ENCODE measurements around the gene PTPRCAP. TPM values are rescaled to one million over a fixed set of nuclear protein-coding genes. Genes with fewer than 3 reads are reported as not detected.
"Not testable (repeated sequence)": the region's sequence is repeated elsewhere in the genome, so short reads cannot be mapped to it uniquely, and the experiment has no call there.

Gene PTPRCAP
- total RNA-seq, 4 donors from 2014 or later, result 3.5 to 6.4 (median 4.2) TPM

- peak overlapping the region in 3 of 4 donors; percentile 88 to 90 (median 88) for H3K27ac ChIP-seq
- no peaks in the 10 kb centered on the region for H3K9me3 ChIP-seq
- peaks cover 0 to 4% of the 10 kb centered on the region in 2 donors for H3K36me3 ChIP-seq
- WGBS, 2 donors (ENCODE audit: low coverage in 1 of 2), result 10% methylated on average over 2 of the region's 5 CpGs; no CpG with 5 or more reads in 1 of the 2 donors
- TF ChIP-seq CTCF (IDR thresholded peaks at IDR 0.05) (no peak), EP300 (IDR thresholded peaks at IDR 0.05) (no peak), POLR2AphosphoS5 (IDR thresholded peaks at IDR 0.05) (no peak), POLR2A (IDR thresholded peaks at IDR 0.05) (no peak)
- ATAC-seq, result no peak
- peaks cover 0 to 60% (median 23%) of the 10 kb centered on the region in 3 donors for H3K4me1 ChIP-seq
- no peaks in the 10 kb centered on the region for H3K27me3 ChIP-seq
- H3K4me3 ChIP-seq, result peak overlapping the region; percentile 61 to 84
Measured at GRCh38 chr11:67468056-67468455, 30.6 kb upstream of the PTPRCAP start.

GRCh38 chr11:67466962-67467771 is 29.7 kb upstream of the PTPRCAP start:
- WGBS, 2 donors (ENCODE audit: low coverage in 1 of 2), result 33 to 80% methylated on average over 1 to 2 of the region's 11 CpGs
- Histone ChIP-seq H3K27me3 (no peaks in the 10 kb centered on the region), H3K27ac (peak overlapping the region in 3 of 4 donors; percentile 88 to 92 (median 90)), H3K4me1 (peaks cover 0 to 60% (median 23%) of the 10 kb centered on the region in 3 donors), H3K36me3 (peaks cover 0 to 4% of the 10 kb centered on the region in 2 donors), H3K4me3 (no peak overlapping the region), H3K9me3 (no peaks in the 10 kb centered on the region)
- TF ChIP-seq POLR2A (IDR thresholded peaks at IDR 0.05) (no peak), POLR2AphosphoS5 (IDR thresholded peaks at IDR 0.05) (no peak), EP300 (IDR thresholded peaks at IDR 0.05) (no peak), CTCF (IDR thresholded peaks at IDR 0.05) (no peak)
- no peak for ATAC-seq

- H3K4me1 ChIP-seq, result peaks cover 0 to 60% (median 23%) of the 10 kb centered on the region in 3 donors
- whole genome bisulfite sequencing, 2 donors (ENCODE audit: low coverage in 1 of 2), result 33 to 69% methylated on average over 1 to 3 of the region's 5 CpGs
- TF ChIP-seq POLR2AphosphoS5 (IDR thresholded peaks at IDR 0.05) (no peak), EP300 (IDR thresholded peaks at IDR 0.05) (no peak), POLR2A (IDR thresholded peaks at IDR 0.05) (no peak), CTCF (IDR thresholded peaks at IDR 0.05) (no peak)
- H3K4me3 ChIP-seq, result no peak overlapping the region
- no peak for ATAC-seq
- H3K27me3 ChIP-seq, result no peaks in the 10 kb centered on the region
- H3K9me3 ChIP-seq, result no peaks in the 10 kb centered on the region
- H3K27ac ChIP-seq, result peak overlapping the region in 2 of 4 donors; percentile 90 to 92
- H3K36me3 ChIP-seq, result peaks cover 0 to 4% of the 10 kb centered on the region in 2 donors
Measured at GRCh38 chr11:67466367-67466766, 28.9 kb upstream of the PTPRCAP start.

GRCh38 chr11:67465530-67465929 is 28.0 kb upstream of the PTPRCAP start:
- H3K36me3 ChIP-seq, H3K9me3 ChIP-seq, ATAC-seq, H3K27me3 ChIP-seq: not testable (repeated sequence)
- peak overlapping the region in 3 of 4 donors; percentile 90 to 95 (median 92) for H3K27ac ChIP-seq
- H3K4me3 ChIP-seq, result peak overlapping the region in 1 of 2 donors; percentile 61
- 49% methylated on average over 2 of the region's 2 CpGs; no CpG with 5 or more reads in 1 of the 2 donors for WGBS, 2 donors (ENCODE audit: low coverage in 1 of 2)
- peaks cover 0 to 60% (median 23%) of the 10 kb centered on the region in 3 donors for H3K4me1 ChIP-seq

GRCh38 chr11:67465189-67465510 is 27.7 kb upstream of the PTPRCAP start:
- 40 to 58% methylated on average over 1 to 3 of the region's 3 CpGs for WGBS, 2 donors (ENCODE audit: low coverage in 1 of 2)
- Histone ChIP-seq H3K27ac (peak overlapping the region; percentile 68 to 95 (median 91)), H3K4me1 (peaks cover 0 to 60% (median 23%) of the 10 kb centered on the region in 3 donors), H3K9me3 (no peaks in the 10 kb centered on the region), H3K4me3 (peak overlapping the region; percentile 44 to 61), H3K27me3 (no peaks in the 10 kb centered on the region), H3K36me3 (peaks cover 0 to 4% of the 10 kb centered on the region in 2 donors)
- no peak for TF ChIP-seq POLR2A (IDR thresholded peaks at IDR 0.05)
- no peak for TF ChIP-seq POLR2AphosphoS5 (IDR thresholded peaks at IDR 0.05)
- no peak for TF ChIP-seq EP300 (IDR thresholded peaks at IDR 0.05)
- TF ChIP-seq CTCF (IDR thresholded peaks at IDR 0.05), result no peak
- ATAC-seq, result no peak
